Measurements from ENCODE around the gene PMEL. TPM values are rescaled to one million over a fixed set of nuclear protein-coding genes. Genes with fewer than 3 reads are reported as not detected.

PMEL gene
- total and polyA plus RNA-seq, 2 of the 4 experiments (the other 2 are of a cell fraction), result 1.4 to 5.8 TPM

DNA sequence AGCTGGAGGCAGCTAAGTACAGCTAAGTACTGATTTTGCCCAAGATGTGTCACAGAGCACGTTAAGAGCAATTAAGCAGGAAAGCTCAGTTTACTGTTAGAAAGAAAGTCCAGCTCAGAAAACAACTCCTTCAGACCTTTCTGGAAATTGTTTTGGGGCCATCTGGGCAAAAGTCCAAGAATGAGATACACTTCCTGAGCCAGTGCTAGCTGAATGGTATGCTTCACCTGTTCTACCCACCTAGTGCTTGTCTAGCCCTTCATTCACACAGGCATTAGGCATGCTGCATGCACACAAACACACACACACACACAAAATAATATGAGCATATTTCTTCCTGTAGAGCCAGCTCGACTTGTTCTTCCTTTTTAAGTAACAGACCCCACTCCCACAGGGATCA, 48.4 kb upstream of the PMEL start:
- no peak overlapping the region for H3K23ac ChIP-seq (ENCODE audit: low read depth, low read length)
- no peak overlapping the region for H3K14ac ChIP-seq (replicated peaks; ENCODE audit: low read depth, low read length)
- H3K56ac ChIP-seq (ENCODE audit: extremely low read depth, insufficient read depth, low read length), result no peak overlapping the region
- H3K36me3 ChIP-seq (ENCODE audit: control insufficient read depth, insufficient read depth, low read length), result no peaks in the 10 kb centered on the region; the same call in 1 of the 2 replicates
- no peaks in the 10 kb centered on the region for H4K20me1 ChIP-seq (ENCODE audit: insufficient read depth, low read length)
- no peak overlapping the region for H3K9ac ChIP-seq (ENCODE audit: low read depth, low read length)
- no peaks in the 10 kb centered on the region for H3K9me3 ChIP-seq (ENCODE audit: control insufficient read depth, insufficient read depth, low read length)
- no peak for DNase-seq
- no peak overlapping the region for H3K18ac ChIP-seq (ENCODE audit: low read depth, low read length)
- H2BK120ac ChIP-seq (ENCODE audit: low read depth, low read length), result no peak overlapping the region
- no peaks in the 10 kb centered on the region for H3K79me1 ChIP-seq (ENCODE audit: low read depth in 1 of 2, low read length in 2 of 2)
- H2BK5ac ChIP-seq (ENCODE audit: low read depth, low read length, poor library complexity, severe bottlenecking), result no peak overlapping the region
- no peak overlapping the region for H4K5ac ChIP-seq (ENCODE audit: low read depth, low read length)
- CTCF ChIA-PET, result no interaction called here
- H3K4me2 ChIP-seq (ENCODE audit: low read depth, low read length), result no peak overlapping the region
- WGBS, 2 experiments (ENCODE audit: extremely low coverage in 2 of 2, insufficient read length in 1 of 2), result no CpG with 5 or more reads among the region's 2 CpGs
- H3K4ac ChIP-seq (ENCODE audit: low read depth, low read length), result no peak overlapping the region
- dilution Hi-C loops (cut with HindIII; ENCODE audit: low sequenced_read_pairs, unreplicated experiment) (no loop called here), in situ Hi-C loops (cut with MboI; ENCODE audit: low sequenced_read_pairs) (no loop called here), intact Hi-C loops (cut with micrococcal nuclease) (no loop called here)
- H4K8ac ChIP-seq (ENCODE audit: low read depth in 2 of 2, low read length in 2 of 2), result no peak overlapping the region
- ATAC-seq (ENCODE audit: low read depth), result no peak
- H2AK9ac ChIP-seq (replicated peaks; ENCODE audit: low read depth, low read length, poor library complexity), result no peak overlapping the region
- no peak for TF ChIP-seq CEBPB (IDR thresholded peaks at IDR 0.05; ENCODE audit: low read depth, low read length)
- no peak overlapping the region for H3K27ac ChIP-seq (ENCODE audit: insufficient read depth, low read length)
- no peak overlapping the region for H4K91ac ChIP-seq (ENCODE audit: insufficient read depth, low read depth, low read length)
- POLR2A ChIA-PET (ENCODE audit: unreplicated experiment), result interaction anchor here (0.6 kb wide), 1 partner anchor 12 kb away, joined by 6 read pairs; no protein-coding TSS in a partner anchor
- BruUV-seq (replicated peaks), result no TSS peak
- no peak overlapping the region for H2BK20ac ChIP-seq (ENCODE audit: low read depth, low read length)
- no peak overlapping the region for H2AK5ac ChIP-seq (ENCODE audit: low read depth, low read length)
- H3K27me3 ChIP-seq (ENCODE audit: control insufficient read depth, insufficient read depth, low read length), result no peaks in the 10 kb centered on the region
- no peak overlapping the region for H2AFZ ChIP-seq (replicated peaks; ENCODE audit: low read length, poor library complexity)
- no peak overlapping the region for H2BK15ac ChIP-seq (ENCODE audit: low read depth, low read length)
- H3K9me1 ChIP-seq (ENCODE audit: insufficient read depth, low read length), result peaks cover 3% of the 10 kb centered on the region; the same call in 1 of the 2 replicates
- no peaks in the 10 kb centered on the region for H3K4me1 ChIP-seq (ENCODE audit: control insufficient read depth, insufficient read depth, low read length)
- no peak overlapping the region for H3K4me3 ChIP-seq (ENCODE audit: insufficient read depth, low read depth, low read length)

Data from IMR-90 (cell line).